Measurements from ENCODE around the gene FADD.

Gene FADD

GRCh38 chr11:70176940-70177689 is 26.0 kb upstream of the FADD start:
- peak; percentile 64 for TF ChIP-seq CTCF (IDR thresholded peaks at IDR 0.05; ENCODE audit: borderline replicate concordance, control extremely low read depth, extremely low read depth, insufficient read depth, missing control alignments)
- DNase-seq (ENCODE audit: low spot score), result peak; percentile 86
- in situ Hi-C loops (cut with MboI; ENCODE audit: low sequenced_read_pairs, unreplicated experiment), result loop anchor here (25.0 kb wide), 1 partner anchor 490 kb away; the partner anchor contains the start of gene LTO1

- no peak for DNase-seq (ENCODE audit: low spot score)
- TF ChIP-seq CTCF (IDR thresholded peaks at IDR 0.05; ENCODE audit: borderline replicate concordance, control extremely low read depth, extremely low read depth, insufficient read depth, missing control alignments), result no peak
- in situ Hi-C loops (cut with MboI; ENCODE audit: low sequenced_read_pairs, unreplicated experiment), result loop anchor here (25.0 kb wide), 1 partner anchor 494 kb away; the partner anchor contains the start of gene LTO1
Observed at GRCh38 chr11:70180906-70181305, 22.2 kb upstream of the FADD start.

- in situ Hi-C loops (cut with MboI; ENCODE audit: low sequenced_read_pairs, unreplicated experiment), result loop anchor here (25.0 kb wide), 1 partner anchor 495 kb away; the partner anchor contains the start of gene LTO1
- no peak for TF ChIP-seq CTCF (IDR thresholded peaks at IDR 0.05; ENCODE audit: borderline replicate concordance, control extremely low read depth, extremely low read depth, insufficient read depth, missing control alignments)
- DNase-seq (ENCODE audit: low spot score), result no peak
Observed at GRCh38 chr11:70182266-70182665, 20.8 kb upstream of the FADD start.

- in situ Hi-C loops (cut with MboI; ENCODE audit: low sequenced_read_pairs, unreplicated experiment), result loop anchor here (25.0 kb wide), 1 partner anchor 496 kb away; the partner anchor contains the start of gene LTO1
- no peak for DNase-seq (ENCODE audit: low spot score)
- no peak for TF ChIP-seq CTCF (IDR thresholded peaks at IDR 0.05; ENCODE audit: borderline replicate concordance, control extremely low read depth, extremely low read depth, insufficient read depth, missing control alignments)
Observed at GRCh38 chr11:70183032-70183431, 20.1 kb upstream of the FADD start.

- no peak for TF ChIP-seq CTCF (IDR thresholded peaks at IDR 0.05; ENCODE audit: borderline replicate concordance, control extremely low read depth, extremely low read depth, insufficient read depth, missing control alignments)
- DNase-seq (ENCODE audit: low spot score), result no peak
- in situ Hi-C loops (cut with MboI; ENCODE audit: low sequenced_read_pairs, unreplicated experiment), result loop anchor here (25.0 kb wide), 1 partner anchor 496 kb away; the partner anchor contains the start of gene LTO1
Observed at GRCh38 chr11:70183483-70184176, 19.5 kb upstream of the FADD start.

GRCh38 chr11:70184396-70184795 is 18.7 kb upstream of the FADD start:
- TF ChIP-seq CTCF (IDR thresholded peaks at IDR 0.05; ENCODE audit: borderline replicate concordance, control extremely low read depth, extremely low read depth, insufficient read depth, missing control alignments), result no peak
- in situ Hi-C loops (cut with MboI; ENCODE audit: low sequenced_read_pairs, unreplicated experiment), result loop anchor here (25.0 kb wide), 1 partner anchor 497 kb away; the partner anchor contains the start of gene LTO1
- DNase-seq (ENCODE audit: low spot score), result no peak

All from GM13976 (cell line).